ENCODE results near the gene SERPINA4.

Gene SERPINA4

DNA sequence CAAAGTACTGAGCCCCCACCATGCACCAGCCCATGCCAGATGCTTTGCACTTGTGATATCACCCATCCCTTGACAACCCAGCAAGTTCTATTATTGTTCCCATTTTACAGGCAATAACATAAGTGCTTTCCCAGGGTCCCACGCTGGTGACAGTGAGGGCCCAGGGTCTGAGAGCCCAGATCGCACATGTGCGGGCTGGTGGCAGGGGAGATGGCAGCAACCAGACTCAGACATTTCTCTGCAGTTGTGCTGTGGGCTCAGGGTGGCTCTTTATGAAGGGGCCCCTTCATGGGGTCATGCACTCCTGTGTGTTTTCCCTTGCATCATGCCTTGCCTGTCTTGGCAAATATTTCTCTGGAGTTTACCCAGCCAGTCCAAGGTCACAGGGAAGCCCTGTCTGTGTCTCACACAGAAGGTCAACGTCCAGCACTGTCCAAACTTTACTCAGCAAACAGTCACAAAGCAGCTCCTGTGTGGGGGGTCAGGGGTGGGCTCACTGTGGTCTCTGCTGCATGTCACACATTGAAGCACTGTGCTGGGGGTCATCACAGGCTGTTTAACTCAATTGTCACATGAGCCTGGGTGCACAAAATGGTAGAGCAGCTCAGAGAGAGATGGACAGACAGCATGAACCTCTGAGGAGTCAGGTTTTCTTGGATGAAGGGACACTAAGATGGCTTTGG, 32.6 kb downstream of the SERPINA4 start:
- TF ChIP-seq, protein P1, sequence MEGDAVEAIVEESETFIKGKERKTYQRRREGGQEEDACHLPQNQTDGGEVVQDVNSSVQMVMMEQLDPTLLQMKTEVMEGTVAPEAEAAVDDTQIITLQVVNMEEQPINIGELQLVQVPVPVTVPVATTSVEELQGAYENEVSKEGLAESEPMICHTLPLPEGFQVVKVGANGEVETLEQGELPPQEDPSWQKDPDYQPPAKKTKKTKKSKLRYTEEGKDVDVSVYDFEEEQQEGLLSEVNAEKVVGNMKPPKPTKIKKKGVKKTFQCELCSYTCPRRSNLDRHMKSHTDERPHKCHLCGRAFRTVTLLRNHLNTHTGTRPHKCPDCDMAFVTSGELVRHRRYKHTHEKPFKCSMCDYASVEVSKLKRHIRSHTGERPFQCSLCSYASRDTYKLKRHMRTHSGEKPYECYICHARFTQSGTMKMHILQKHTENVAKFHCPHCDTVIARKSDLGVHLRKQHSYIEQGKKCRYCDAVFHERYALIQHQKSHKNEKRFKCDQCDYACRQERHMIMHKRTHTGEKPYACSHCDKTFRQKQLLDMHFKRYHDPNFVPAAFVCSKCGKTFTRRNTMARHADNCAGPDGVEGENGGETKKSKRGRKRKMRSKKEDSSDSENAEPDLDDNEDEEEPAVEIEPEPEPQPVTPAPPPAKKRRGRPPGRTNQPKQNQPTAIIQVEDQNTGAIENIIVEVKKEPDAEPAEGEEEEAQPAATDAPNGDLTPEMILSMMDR (IDR thresholded peaks at IDR 0.05; ENCODE audit: low read depth, low read length), result no peak
- in situ Hi-C loops (cut with HindIII; ENCODE audit: low sequenced_read_pairs), result no loop called here
- no peak overlapping the region for H3K4me3 ChIP-seq (ENCODE audit: low read depth, low read length)
- DNase-seq (ENCODE audit: low read depth, low spot score), result no peak

- no peak overlapping the region for H3K4me3 ChIP-seq (ENCODE audit: low read depth, low read length)
- TF ChIP-seq, protein P1 (IDR thresholded peaks at IDR 0.05; ENCODE audit: low read depth, low read length), result no peak
- in situ Hi-C loops (cut with HindIII; ENCODE audit: low sequenced_read_pairs), result no loop called here
- DNase-seq (ENCODE audit: low read depth, low spot score), result no peak
Observed at GRCh38 chr14:94594441-94594840, 33.2 kb downstream of the SERPINA4 start.

- H3K4me3 ChIP-seq (ENCODE audit: low read depth, low read length), result no peak overlapping the region
- no peak for DNase-seq (ENCODE audit: low read depth, low spot score)
- TF ChIP-seq, protein P1 (IDR thresholded peaks at IDR 0.05; ENCODE audit: low read depth, low read length), result no peak
- in situ Hi-C loops (cut with HindIII; ENCODE audit: low sequenced_read_pairs), result no loop called here
Observed at GRCh38 chr14:94595912-94596311, 34.7 kb downstream of the SERPINA4 start.

DNA sequence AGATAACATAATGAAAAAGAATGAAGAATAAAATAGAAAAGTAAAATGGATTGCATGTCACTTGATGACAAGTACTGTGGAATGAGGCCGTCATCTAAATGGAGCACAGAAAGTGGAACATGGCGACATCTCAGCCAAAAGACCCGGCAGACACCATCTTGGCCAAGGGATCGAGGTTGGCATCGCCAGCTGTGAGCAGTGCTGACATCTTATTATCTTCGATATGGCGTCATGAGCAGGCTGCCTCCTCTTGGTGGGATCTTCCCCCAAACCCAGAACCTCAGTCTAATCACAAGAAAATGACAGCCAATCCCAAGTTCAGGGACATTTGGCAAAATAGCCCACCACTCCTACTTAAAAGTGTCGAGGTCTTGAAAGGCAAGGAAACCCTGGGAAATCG, 35.1 kb downstream of the SERPINA4 start:
- DNase-seq (ENCODE audit: low read depth, low spot score), result no peak
- in situ Hi-C loops (cut with HindIII; ENCODE audit: low sequenced_read_pairs), result no loop called here
- TF ChIP-seq, protein P1 (IDR thresholded peaks at IDR 0.05; ENCODE audit: low read depth, low read length), result no peak
- H3K4me3 ChIP-seq (ENCODE audit: low read depth, low read length), result no peak overlapping the region

DNA sequence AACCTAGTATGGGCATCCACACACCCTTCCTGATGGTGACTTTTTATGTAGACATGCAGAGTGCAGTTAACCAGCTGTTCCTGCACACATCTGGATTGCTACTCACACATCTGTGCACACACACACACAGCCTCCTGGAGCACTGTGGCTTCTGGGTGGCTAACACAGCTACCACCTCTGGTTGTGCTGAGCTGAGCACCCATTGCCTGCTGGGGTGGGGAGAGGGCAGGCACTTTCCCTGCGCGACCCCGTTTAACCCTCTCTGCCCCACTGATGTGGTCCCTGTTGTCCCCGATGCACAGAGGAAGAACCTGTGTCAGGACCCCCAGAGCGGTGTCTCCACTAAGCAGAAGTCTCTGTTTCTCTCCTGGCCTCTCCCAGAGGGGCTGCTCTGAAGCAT, 36.5 kb downstream of the SERPINA4 start:
- no peak overlapping the region for H3K4me3 ChIP-seq (ENCODE audit: low read depth, low read length)
- in situ Hi-C loops (cut with HindIII; ENCODE audit: low sequenced_read_pairs), result no loop called here
- TF ChIP-seq, protein P1 (IDR thresholded peaks at IDR 0.05; ENCODE audit: low read depth, low read length), result no peak
- DNase-seq (ENCODE audit: low read depth, low spot score), result no peak

DNA sequence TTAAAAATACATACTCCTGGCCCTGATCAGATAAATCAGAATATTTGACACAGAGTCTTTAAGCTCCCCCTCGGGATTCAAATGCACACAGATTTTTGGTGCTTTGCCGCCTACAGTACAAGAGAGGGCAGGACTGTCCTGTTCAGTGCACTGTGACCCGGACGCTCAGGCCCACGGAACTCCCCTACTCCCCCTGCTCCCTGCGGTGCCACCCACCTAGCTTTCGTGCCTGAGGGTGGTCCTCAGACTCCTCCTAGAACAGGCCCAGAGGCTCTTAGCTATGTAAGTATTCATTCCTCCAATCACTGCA, 37.2 kb downstream of the SERPINA4 start:
- no peak for DNase-seq (ENCODE audit: low read depth, low spot score)
- in situ Hi-C loops (cut with HindIII; ENCODE audit: low sequenced_read_pairs), result no loop called here
- TF ChIP-seq, protein P1 (IDR thresholded peaks at IDR 0.05; ENCODE audit: low read depth, low read length), result no peak
- no peak overlapping the region for H3K4me3 ChIP-seq (ENCODE audit: low read depth, low read length)

Data from astrocyte of the spinal cord (primary cell).